Ishikawa (cell line): ENCODE data around the gene OR51B4.

Experiments
- CEBPB ChIP-seq: IDR thresholded peaks from 2 replicates; pipeline ENCODE4 v1.6.1; 2012
- CREB1 ChIP-seq: IDR thresholded peaks from 2 replicates; pipeline ENCODE4 v1.6.1; 2012; ENCODE audit warnings: low read depth
- EGR1 ChIP-seq: IDR thresholded peaks from 2 replicates; pipeline ENCODE4 v1.6.1; 2012
- EP300 ChIP-seq: IDR thresholded peaks from 2 replicates; pipeline ENCODE4 v1.6.1; 2012; ENCODE audit warnings: borderline replicate concordance
- FOXM1 ChIP-seq: IDR thresholded peaks from 2 replicates; pipeline ENCODE4 v1.6.1; 2012; ENCODE audit warnings: low read depth, borderline replicate concordance
- NFIC ChIP-seq: IDR thresholded peaks from 2 replicates; pipeline ENCODE4 v1.6.1; 2012
- RAD21 ChIP-seq: IDR thresholded peaks from 2 replicates; pipeline ENCODE4 v1.6.1; 2012; ENCODE audit warnings: low read depth
- TAF1 ChIP-seq: IDR thresholded peaks from 2 replicates; pipeline ENCODE4 v1.6.1; 2012; ENCODE audit warnings: low read depth, mild to moderate bottlenecking
- TCF12 ChIP-seq: IDR thresholded peaks from 2 replicates; pipeline ENCODE4 v1.6.1; 2012; ENCODE audit warnings: low read depth
- TEAD4 ChIP-seq: IDR thresholded peaks from 2 replicates; pipeline ENCODE4 v1.6.1; 2012
- YY1 ChIP-seq: IDR thresholded peaks from 2 replicates; pipeline ENCODE4 v1.6.1; 2012; ENCODE audit warnings: low read depth
- ZBTB7A ChIP-seq: IDR thresholded peaks from 2 replicates; pipeline ENCODE4 v1.6.1; 2012; ENCODE audit warnings: low read depth
- TF ChIP-seq, protein P1 (sequence below): IDR thresholded peaks from 2 replicates; pipeline ENCODE4 v1.6.1; 2012; ENCODE audit warnings: low read depth, mild to moderate bottlenecking
- TF ChIP-seq, protein P2 (sequence below): IDR thresholded peaks from 2 replicates; pipeline ENCODE4 v1.6.1; 2012
- TF ChIP-seq, protein P3 (sequence below): IDR thresholded peaks from 2 replicates; pipeline ENCODE4 v1.6.1; 2012

OR51B4 gene

GRCh38 chr11:5339771-5340322 lies 38.1 kb upstream of the OR51B4 start:
- TF ChIP-seq EGR1, result no peak
- TF ChIP-seq, protein P1, sequence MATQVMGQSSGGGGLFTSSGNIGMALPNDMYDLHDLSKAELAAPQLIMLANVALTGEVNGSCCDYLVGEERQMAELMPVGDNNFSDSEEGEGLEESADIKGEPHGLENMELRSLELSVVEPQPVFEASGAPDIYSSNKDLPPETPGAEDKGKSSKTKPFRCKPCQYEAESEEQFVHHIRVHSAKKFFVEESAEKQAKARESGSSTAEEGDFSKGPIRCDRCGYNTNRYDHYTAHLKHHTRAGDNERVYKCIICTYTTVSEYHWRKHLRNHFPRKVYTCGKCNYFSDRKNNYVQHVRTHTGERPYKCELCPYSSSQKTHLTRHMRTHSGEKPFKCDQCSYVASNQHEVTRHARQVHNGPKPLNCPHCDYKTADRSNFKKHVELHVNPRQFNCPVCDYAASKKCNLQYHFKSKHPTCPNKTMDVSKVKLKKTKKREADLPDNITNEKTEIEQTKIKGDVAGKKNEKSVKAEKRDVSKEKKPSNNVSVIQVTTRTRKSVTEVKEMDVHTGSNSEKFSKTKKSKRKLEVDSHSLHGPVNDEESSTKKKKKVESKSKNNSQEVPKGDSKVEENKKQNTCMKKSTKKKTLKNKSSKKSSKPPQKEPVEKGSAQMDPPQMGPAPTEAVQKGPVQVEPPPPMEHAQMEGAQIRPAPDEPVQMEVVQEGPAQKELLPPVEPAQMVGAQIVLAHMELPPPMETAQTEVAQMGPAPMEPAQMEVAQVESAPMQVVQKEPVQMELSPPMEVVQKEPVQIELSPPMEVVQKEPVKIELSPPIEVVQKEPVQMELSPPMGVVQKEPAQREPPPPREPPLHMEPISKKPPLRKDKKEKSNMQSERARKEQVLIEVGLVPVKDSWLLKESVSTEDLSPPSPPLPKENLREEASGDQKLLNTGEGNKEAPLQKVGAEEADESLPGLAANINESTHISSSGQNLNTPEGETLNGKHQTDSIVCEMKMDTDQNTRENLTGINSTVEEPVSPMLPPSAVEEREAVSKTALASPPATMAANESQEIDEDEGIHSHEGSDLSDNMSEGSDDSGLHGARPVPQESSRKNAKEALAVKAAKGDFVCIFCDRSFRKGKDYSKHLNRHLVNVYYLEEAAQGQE, result no peak
- no peak for TF ChIP-seq CEBPB
- TF ChIP-seq NFIC, result no peak

GRCh38 chr11:5336331-5336730 lies 34.6 kb upstream of the OR51B4 start:
- TF ChIP-seq TEAD4, result no peak
- no peak for TF ChIP-seq ZBTB7A
- no peak for TF ChIP-seq FOXM1
- TF ChIP-seq RAD21, result no peak
- TF ChIP-seq, protein P1, result no peak
- TF ChIP-seq EP300, result no peak
- no peak for TF ChIP-seq YY1
- TF ChIP-seq NFIC, result no peak
- no peak for TF ChIP-seq TAF1
- TF ChIP-seq, protein P2, sequence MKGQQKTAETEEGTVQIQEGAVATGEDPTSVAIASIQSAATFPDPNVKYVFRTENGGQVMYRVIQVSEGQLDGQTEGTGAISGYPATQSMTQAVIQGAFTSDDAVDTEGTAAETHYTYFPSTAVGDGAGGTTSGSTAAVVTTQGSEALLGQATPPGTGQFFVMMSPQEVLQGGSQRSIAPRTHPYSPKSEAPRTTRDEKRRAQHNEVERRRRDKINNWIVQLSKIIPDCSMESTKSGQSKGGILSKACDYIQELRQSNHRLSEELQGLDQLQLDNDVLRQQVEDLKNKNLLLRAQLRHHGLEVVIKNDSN, result no peak
- no peak for TF ChIP-seq EGR1
- no peak for TF ChIP-seq TCF12
- TF ChIP-seq, protein P3, sequence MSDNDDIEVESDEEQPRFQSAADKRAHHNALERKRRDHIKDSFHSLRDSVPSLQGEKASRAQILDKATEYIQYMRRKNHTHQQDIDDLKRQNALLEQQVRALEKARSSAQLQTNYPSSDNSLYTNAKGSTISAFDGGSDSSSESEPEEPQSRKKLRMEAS, result no peak
- TF ChIP-seq CEBPB, result no peak
- no peak for TF ChIP-seq CREB1

- TF ChIP-seq EGR1, result no peak
These were observed 33.4 kb upstream of the OR51B4 start for GRCh38 chr11:5335170-5335569.

DNA sequence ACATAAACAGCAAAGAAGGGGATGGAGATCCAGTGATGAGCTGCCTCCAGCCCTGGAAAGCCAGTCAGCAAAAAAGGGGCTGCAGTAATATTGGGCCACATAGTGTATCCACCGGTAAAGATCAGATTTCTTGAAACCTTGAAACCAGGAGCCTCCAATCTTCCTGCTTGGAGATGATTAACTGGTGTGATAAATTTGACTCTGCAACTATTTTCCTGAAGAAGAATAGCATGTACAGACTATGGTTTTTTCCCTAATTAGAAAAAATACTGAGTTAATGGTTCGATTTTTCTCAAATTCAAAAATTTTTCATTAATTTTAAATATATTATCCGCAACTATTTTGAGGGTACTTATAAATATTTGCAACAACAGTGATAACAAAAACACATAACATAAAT lies 22.5 kb upstream of the OR51B4 start, which contains the start of gene OR51B2:
Gene OR51B2 (minus strand): TSS at position 101 of the 400 bp plus-strand sequence. CDS start 0 bp downstream, at position 101.
- TF ChIP-seq ZBTB7A (no peak), NFIC (no peak), TAF1 (no peak), CREB1 (no peak), EP300 (no peak), CEBPB (no peak), TEAD4 (no peak), RAD21 (no peak), TCF12 (no peak), EGR1 (no peak), YY1 (no peak), FOXM1 (no peak)
- TF ChIP-seq, protein P2, result no peak
- TF ChIP-seq, protein P3, result no peak
- TF ChIP-seq, protein P1, result no peak

GRCh38 chr11:5317292-5317691 lies 15.5 kb upstream of the OR51B4 start:
- TF ChIP-seq CEBPB (no peak), RAD21 (0 out of 2 replicates have a peak, but pooled peaks have one; percentile 5), EP300 (no peak)
